Transverse colon (tissue), 4 donors: ENCODE data around the gene SLX4IP. TPM values are rescaled to one million over a fixed set of nuclear protein-coding genes. Genes with fewer than 3 reads are reported as not detected.

Experiments used
- DNase-seq: peaks from one replicate; pipeline ENCODE4 v3.0.0-alpha.2; 2019
- H3K27ac ChIP-seq, 4 donors: fragments of 200-600 bp; sonication (generic); 2 replicates each; pipeline ENCODE4 v1.5.1; 2016 to 2018; ENCODE audit warnings: inconsistent platforms in 4 of 4
- H3K27me3 ChIP-seq: fragments of 200-600 bp; sonication (generic); 2 replicates; pipeline ENCODE4 v1.5.1; 2017; ENCODE audit warnings: inconsistent platforms
- H3K36me3 ChIP-seq, 4 donors: fragments of 200-600 bp; sonication (generic); 2 replicates each; pipeline ENCODE4 v1.5.1; 2017 to 2019; ENCODE audit warnings: inconsistent platforms in 4 of 4
- H3K4me1 ChIP-seq, 4 donors: fragments of 200-600 bp; sonication (generic); 2 replicates each; pipeline ENCODE4 v1.5.1; 2017 to 2020; ENCODE audit warnings: inconsistent platforms in 4 of 4
- H3K4me3 ChIP-seq, 4 donors: fragments of 200-600 bp; sonication (generic); 1 replicate in 1 of 4; 2 replicates in 3 of 4; pipeline versions ENCODE4 v1.5.1 to v1.6.1; 2017 to 2019; ENCODE audit warnings: inconsistent platforms in 4 of 4
- H3K9me3 ChIP-seq, 2 donors: fragments of 200-600 bp; sonication (generic); 2 replicates each; pipeline ENCODE4 v1.5.1; 2017 to 2019; ENCODE audit warnings: inconsistent platforms in 2 of 2
- CTCF ChIP-seq, 5 experiments: fragments of 200-600 bp in 3 of 5; fragments of 450-650 bp in 2 of 5; sonication (generic) in 3 of 5; IDR thresholded peaks; 1 replicate in 2 of 5; 2 replicates in 3 of 5; pipeline ENCODE4 v1.5.1; 2016 to 2017; ENCODE audit warnings: antibody characterized with exemption in 5 of 5, inconsistent platforms in 3 of 5, mild to moderate bottlenecking in 2 of 5, moderate library complexity in 1 of 5
- EP300 ChIP-seq: sonication (generic); formaldehyde crosslinking; IDR thresholded peaks from one replicate; pipeline ENCODE4 v1.6.1; 2017; ENCODE audit warnings: antibody characterized with exemption, low read depth
- POLR2A ChIP-seq: fragments of 450-650 bp; IDR thresholded peaks from one replicate; pipeline ENCODE4 v1.6.1; 2016; ENCODE audit warnings: antibody characterized with exemption, mild to moderate bottlenecking, moderate library complexity
- POLR2AphosphoS5 ChIP-seq, 3 donors: sonication (generic); formaldehyde crosslinking; IDR thresholded peaks; one replicate each; pipeline ENCODE4 v1.6.1; 2016; ENCODE audit warnings: antibody characterized with exemption in 3 of 3
- WGBS, 2 donors: methylation state at CpG; one replicate each; pipeline ENCODE4 v1.1.5; 2018; ENCODE audit warnings: low coverage in 1 of 2; 5-methylcytosine and 5-hydroxymethylcytosine counted together
- in situ Hi-C, 4 donors: fragments of 200-750 bp; cut with MboI; loops; one replicate each; pipeline versions ENCODE4 v1.15.0 to v1.15.1; 2017; ENCODE audit warnings: low sequenced_read_pairs in 3 of 4, low pct_ligation_motif_present in 1 of 4, low pct_unique_long_range_greater_than_20kb in 1 of 4
- intact Hi-C: fragments of 100-400 bp; cut with DNase I; formaldehyde crosslinking; loops from one replicate; pipeline ENCODE4 v1.15.1; 2023; ENCODE audit warnings: low total_unique reads
- total RNA-seq, 4 donors: library from RNA; depleted of rRNA; stranded (reverse); fragments of >200 nt; gene quantifications; one replicate each; pipeline ENCODE4 v1.1.0, GENCODE V29; 2016

Gene SLX4IP
- total RNA-seq, 4 donors from 2014 or later: 5.4 to 8.4 (median 7.5) TPM

- WGBS, 2 donors: 31 to 52% methylated on average over 6 to 13 of the region's 13 CpGs
- Histone ChIP-seq H3K9me3 (no peaks in the 10 kb centered on the region), H3K36me3 (peaks cover 0 to 45% (median 17%) of the 10 kb centered on the region in 4 donors), H3K27ac (peak overlapping the region; percentile 69 to 79 (median 76)), H3K4me1 (peaks cover 22 to 70% (median 30%) of the 10 kb centered on the region in 4 donors), H3K4me3 (peak overlapping the region in 1 of 4 donors; percentile 25), H3K27me3 (no peaks in the 10 kb centered on the region)
- intact Hi-C loops: no loop called here
- in situ Hi-C loops: loop anchor here in 1 of 4 donors (25.0 kb wide), 1 partner anchor 191 kb away; no protein-coding TSS in a partner anchor
- DNase-seq: peak; percentile 41
- TF ChIP-seq POLR2AphosphoS5 (IDR thresholded peaks at IDR 0.05) (peak in 1 of 3 donors; percentile 27), POLR2A (no peak), CTCF (IDR thresholded peaks at IDR 0.05) (no peak)
These were observed 218.6 kb downstream of the SLX4IP start for GRCh38 chr20:10653599-10654249.

GRCh38 chr20:10654250-10654610 lies 219.1 kb downstream of the SLX4IP start:
- TF ChIP-seq EP300: no peak
- no peak for TF ChIP-seq POLR2AphosphoS5 (IDR thresholded peaks at IDR 0.05)
- TF ChIP-seq CTCF (IDR thresholded peaks at IDR 0.05): no peak
- no peak for TF ChIP-seq POLR2A
- peaks cover 22 to 75% (median 30%) of the 10 kb centered on the region in 4 donors for H3K4me1 ChIP-seq
- intact Hi-C loops: no loop called here
- peak overlapping the region; percentile 69 to 79 (median 76) for H3K27ac ChIP-seq
- no peaks in the 10 kb centered on the region for H3K27me3 ChIP-seq
- no peaks in the 10 kb centered on the region for H3K9me3 ChIP-seq
- H3K4me3 ChIP-seq: no peak overlapping the region
- DNase-seq: no peak
- in situ Hi-C loops: loop anchor here in 1 of 4 donors (25.0 kb wide), 1 partner anchor 192 kb away; no protein-coding TSS in a partner anchor
- H3K36me3 ChIP-seq: peaks cover 0 to 40% (median 15%) of the 10 kb centered on the region in 4 donors

GRCh38 chr20:10654630-10655029 lies 219.5 kb downstream of the SLX4IP start:
- in situ Hi-C loops (loop anchor here in 1 of 4 donors (25.0 kb wide), 1 partner anchor 192 kb away; no protein-coding TSS in a partner anchor), intact Hi-C loops (no loop called here)
- no peaks in the 10 kb centered on the region for H3K27me3 ChIP-seq
- H3K4me1 ChIP-seq: peaks cover 22 to 76% (median 31%) of the 10 kb centered on the region in 4 donors
- H3K9me3 ChIP-seq: no peaks in the 10 kb centered on the region
- DNase-seq: peak; percentile 47
- no peak overlapping the region for H3K4me3 ChIP-seq
- TF ChIP-seq EP300 (no peak), POLR2AphosphoS5 (IDR thresholded peaks at IDR 0.05) (no peak), POLR2A (no peak), CTCF (IDR thresholded peaks at IDR 0.05) (no peak)
- H3K36me3 ChIP-seq: peaks cover 0 to 36% (median 13%) of the 10 kb centered on the region in 4 donors
- 24 to 28% methylated on average over 4 to 7 of the region's 7 CpGs for WGBS, 2 donors
- H3K27ac ChIP-seq: peak overlapping the region; percentile 69 to 79 (median 76)

GRCh38 chr20:10655720-10656669 lies 220.9 kb downstream of the SLX4IP start:
- Histone ChIP-seq H3K9me3 (no peaks in the 10 kb centered on the region), H3K36me3 (peaks cover 0 to 24% (median 7%) of the 10 kb centered on the region in 4 donors), H3K27me3 (no peaks in the 10 kb centered on the region), H3K4me3 (no peak overlapping the region), H3K27ac (peak overlapping the region; percentile 69 to 79 (median 76)), H3K4me1 (peaks cover 22 to 88% (median 36%) of the 10 kb centered on the region in 4 donors)
- intact Hi-C loops (no loop called here), in situ Hi-C loops (loop anchor here in 1 of 4 donors (25.0 kb wide), 1 partner anchor 194 kb away; no protein-coding TSS in a partner anchor)
- peak; percentile 21 for DNase-seq
- TF ChIP-seq EP300 (no peak), POLR2AphosphoS5 (IDR thresholded peaks at IDR 0.05) (no peak), CTCF (IDR thresholded peaks at IDR 0.05) (no peak)
- WGBS, 2 donors: 51 to 55% methylated on average over 10 to 15 of the region's 15 CpGs
